Neural cell (in vitro differentiated cells): ENCODE data around the gene OSBPL5. TPM values are rescaled to one million over a fixed set of nuclear protein-coding genes. Genes with fewer than 3 reads are reported as not detected.

Experiments used
- H2AFZ ChIP-seq: fragments of 200-600, 300-800 bp; sonication (generic), shearing (Covaris generic); 2 replicates; pipeline ENCODE4 v1.6.0; 2014; ENCODE audit warnings: low read depth, mild to moderate bottlenecking, antibody characterized with exemption, low read length, moderate library complexity
- H3F3A ChIP-seq: fragments of 200-600 bp; shearing (Covaris generic); 2 replicates; pipeline ENCODE4 v1.6.1; 2016; ENCODE audit warnings: mild to moderate bottlenecking, moderate library complexity, mixed read lengths, antibody characterized with exemption, low read length; ENCODE audit not compliant: insufficient read depth, poor library complexity, severe bottlenecking
- H3K27ac ChIP-seq: fragments of 200-600, 300-800 bp; sonication (generic), shearing (Covaris generic); 2 replicates; pipeline ENCODE4 v1.5.1; 2014; ENCODE audit warnings: mild to moderate bottlenecking, low read length, moderate library complexity
- H3K27me3 ChIP-seq: fragments of 300-800, 200-600 bp; sonication (generic), shearing (Covaris generic); 2 replicates; pipeline ENCODE4 v1.6.0; 2014; ENCODE audit warnings: mild to moderate bottlenecking, low read depth, low read length, moderate library complexity; ENCODE audit not compliant: insufficient read depth
- H3K36me3 ChIP-seq: fragments of 300-800, 200-600 bp; sonication (generic), shearing (Covaris generic); 2 replicates; pipeline ENCODE4 v1.5.1; 2014; ENCODE audit warnings: mild to moderate bottlenecking, antibody characterized with exemption, low read length, moderate library complexity; ENCODE audit not compliant: insufficient read depth
- H3K4me2 ChIP-seq: fragments of 300-800, 200-600 bp; sonication (generic), shearing (Covaris generic); 2 replicates; pipeline ENCODE4 v1.6.0; 2014; ENCODE audit warnings: mild to moderate bottlenecking, low read length
- H3K4me3 ChIP-seq: fragments of 300-800, 200-600 bp; sonication (generic), shearing (Covaris generic); 2 replicates; pipeline ENCODE4 v1.5.1; 2014; ENCODE audit warnings: mild to moderate bottlenecking, low read length, moderate library complexity
- H3K79me2 ChIP-seq: fragments of 200-600 bp; shearing (Covaris generic); replicated peaks from 2 replicates; pipeline ENCODE4 v1.6.0; 2014; ENCODE audit warnings: mild to moderate bottlenecking, low read length, moderate library complexity; ENCODE audit not compliant: insufficient read depth
- H3K9ac ChIP-seq: fragments of 300-800, 200-600 bp; sonication (generic), shearing (Covaris generic); 2 replicates; pipeline ENCODE4 v1.6.1; 2016; ENCODE audit warnings: mild to moderate bottlenecking, low read length, mixed read lengths
- H3K9me2 ChIP-seq: fragments of 200-600 bp; shearing (Covaris generic); 2 replicates; pipeline ENCODE4 v1.6.1; 2016; ENCODE audit warnings: mild to moderate bottlenecking, low read length, mixed read lengths; ENCODE audit not compliant: insufficient read depth
- H3K9me3 ChIP-seq: fragments of 200-600, 300-800 bp; sonication (generic), shearing (Covaris generic); 2 replicates; pipeline ENCODE4 v1.6.1; 2016; ENCODE audit warnings: mild to moderate bottlenecking, mixed run types, low read length, moderate library complexity, mixed read lengths
- H4K20me1 ChIP-seq: fragments of 200-600 bp; shearing (Covaris generic); 2 replicates; pipeline ENCODE4 v1.6.1; 2016; ENCODE audit warnings: mild to moderate bottlenecking, mixed run types; ENCODE audit not compliant: insufficient read depth
- EP300 ChIP-seq: fragments of 450-650 bp; conservative IDR thresholded peaks from 2 replicates; pipeline ENCODE4 v1.6.1; 2014; ENCODE audit warnings: antibody characterized with exemption, mild to moderate bottlenecking, moderate library complexity; ENCODE audit not compliant: poor library complexity, severe bottlenecking
- EZH2 ChIP-seq: fragments of 200-600, 300-800 bp; shearing (Covaris generic), sonication (generic); IDR thresholded peaks from 2 replicates; pipeline ENCODE4 v1.6.1; 2014; ENCODE audit warnings: antibody characterized with exemption, low read length, borderline replicate concordance, mild to moderate bottlenecking; ENCODE audit not compliant: insufficient read depth, poor library complexity, severe bottlenecking
- MXI1 ChIP-seq: fragments of 450-650 bp; conservative IDR thresholded peaks from 2 replicates; pipeline ENCODE4 v1.6.1; 2014; ENCODE audit warnings: antibody characterized with exemption, mild to moderate bottlenecking; ENCODE audit not compliant: poor library complexity, severe bottlenecking
- POLR2AphosphoS5 ChIP-seq: IDR thresholded peaks from 2 replicates; pipeline ENCODE4 v1.6.1; 2012
- RAD21 ChIP-seq: fragments of 450-650 bp; conservative IDR thresholded peaks from 2 replicates; pipeline ENCODE4 v1.6.1; 2014; ENCODE audit warnings: antibody characterized with exemption, mild to moderate bottlenecking, moderate library complexity
- SMC3 ChIP-seq: fragments of 450-650 bp; conservative IDR thresholded peaks from 2 replicates; pipeline ENCODE4 v1.6.1; 2014; ENCODE audit warnings: antibody characterized with exemption, mild to moderate bottlenecking, moderate library complexity; ENCODE audit not compliant: poor library complexity
- TAF1 ChIP-seq: IDR thresholded peaks from 2 replicates; pipeline ENCODE4 v1.6.1; 2012; ENCODE audit warnings: low read depth
- polyA plus RNA-seq: library from polyadenylated mRNA; depleted of rRNA; stranded (reverse); fragments of >200 nt; gene quantifications from 2 replicates; pipeline ENCODE4 v1.2.3, GENCODE V29; 2014
- TF ChIP-seq, protein P1 (sequence below): IDR thresholded peaks from 2 replicates; pipeline ENCODE4 v1.6.1; 2012; ENCODE audit warnings: borderline replicate concordance
- TF ChIP-seq, protein P2 (sequence below): fragments of 450-650 bp; IDR thresholded peaks from 2 replicates; pipeline ENCODE4 v1.5.1; 2014; ENCODE audit warnings: antibody characterized with exemption, mild to moderate bottlenecking, moderate library complexity; ENCODE audit not compliant: poor library complexity, severe bottlenecking

OSBPL5 gene
- polyA plus RNA-seq, 1 donor from 2014 or later = 49.1 TPM

DNA sequence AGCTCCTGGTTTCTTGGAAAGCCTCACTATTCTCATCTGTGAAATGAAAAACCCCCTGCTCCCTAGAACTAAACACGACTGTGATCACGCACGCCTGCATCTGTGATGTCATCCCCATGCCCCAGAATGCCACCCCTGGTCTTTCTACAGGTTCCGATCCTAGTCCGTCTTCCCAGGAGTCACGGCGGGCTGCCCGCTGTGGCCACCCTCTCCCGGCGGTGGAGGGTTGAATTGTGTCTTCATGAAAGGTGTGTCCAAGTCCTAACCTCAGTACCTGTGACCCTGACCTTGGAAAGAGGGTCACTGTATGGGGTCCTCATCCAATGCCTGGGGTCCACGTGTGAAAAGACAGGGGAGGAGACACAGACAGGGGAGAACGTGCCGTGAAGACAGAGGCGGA lies 14.4 kb downstream of the OSBPL5 start:
- Histone ChIP-seq H3K9me3 (no peaks in the 10 kb centered on the region), H3K79me2 (no peaks in the 10 kb centered on the region), H4K20me1 (no peaks in the 10 kb centered on the region), H3F3A (no peaks in the 10 kb centered on the region), H3K9me2 (no peaks in the 10 kb centered on the region), H3K4me2 (no peak overlapping the region), H3K36me3 (no peaks in the 10 kb centered on the region), H3K27ac (no peak overlapping the region), H3K4me3 (no peak overlapping the region), H3K9ac (no peak overlapping the region), H3K27me3 (no peaks in the 10 kb centered on the region), H2AFZ (no peak overlapping the region)
- TF ChIP-seq, protein P1, sequence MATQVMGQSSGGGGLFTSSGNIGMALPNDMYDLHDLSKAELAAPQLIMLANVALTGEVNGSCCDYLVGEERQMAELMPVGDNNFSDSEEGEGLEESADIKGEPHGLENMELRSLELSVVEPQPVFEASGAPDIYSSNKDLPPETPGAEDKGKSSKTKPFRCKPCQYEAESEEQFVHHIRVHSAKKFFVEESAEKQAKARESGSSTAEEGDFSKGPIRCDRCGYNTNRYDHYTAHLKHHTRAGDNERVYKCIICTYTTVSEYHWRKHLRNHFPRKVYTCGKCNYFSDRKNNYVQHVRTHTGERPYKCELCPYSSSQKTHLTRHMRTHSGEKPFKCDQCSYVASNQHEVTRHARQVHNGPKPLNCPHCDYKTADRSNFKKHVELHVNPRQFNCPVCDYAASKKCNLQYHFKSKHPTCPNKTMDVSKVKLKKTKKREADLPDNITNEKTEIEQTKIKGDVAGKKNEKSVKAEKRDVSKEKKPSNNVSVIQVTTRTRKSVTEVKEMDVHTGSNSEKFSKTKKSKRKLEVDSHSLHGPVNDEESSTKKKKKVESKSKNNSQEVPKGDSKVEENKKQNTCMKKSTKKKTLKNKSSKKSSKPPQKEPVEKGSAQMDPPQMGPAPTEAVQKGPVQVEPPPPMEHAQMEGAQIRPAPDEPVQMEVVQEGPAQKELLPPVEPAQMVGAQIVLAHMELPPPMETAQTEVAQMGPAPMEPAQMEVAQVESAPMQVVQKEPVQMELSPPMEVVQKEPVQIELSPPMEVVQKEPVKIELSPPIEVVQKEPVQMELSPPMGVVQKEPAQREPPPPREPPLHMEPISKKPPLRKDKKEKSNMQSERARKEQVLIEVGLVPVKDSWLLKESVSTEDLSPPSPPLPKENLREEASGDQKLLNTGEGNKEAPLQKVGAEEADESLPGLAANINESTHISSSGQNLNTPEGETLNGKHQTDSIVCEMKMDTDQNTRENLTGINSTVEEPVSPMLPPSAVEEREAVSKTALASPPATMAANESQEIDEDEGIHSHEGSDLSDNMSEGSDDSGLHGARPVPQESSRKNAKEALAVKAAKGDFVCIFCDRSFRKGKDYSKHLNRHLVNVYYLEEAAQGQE = no peak
- TF ChIP-seq SMC3 (no peak), POLR2AphosphoS5 (no peak), EP300 (no peak), MXI1 (no peak), TAF1 (no peak), EZH2 (no peak), RAD21 (no peak)
- TF ChIP-seq, protein P2, sequence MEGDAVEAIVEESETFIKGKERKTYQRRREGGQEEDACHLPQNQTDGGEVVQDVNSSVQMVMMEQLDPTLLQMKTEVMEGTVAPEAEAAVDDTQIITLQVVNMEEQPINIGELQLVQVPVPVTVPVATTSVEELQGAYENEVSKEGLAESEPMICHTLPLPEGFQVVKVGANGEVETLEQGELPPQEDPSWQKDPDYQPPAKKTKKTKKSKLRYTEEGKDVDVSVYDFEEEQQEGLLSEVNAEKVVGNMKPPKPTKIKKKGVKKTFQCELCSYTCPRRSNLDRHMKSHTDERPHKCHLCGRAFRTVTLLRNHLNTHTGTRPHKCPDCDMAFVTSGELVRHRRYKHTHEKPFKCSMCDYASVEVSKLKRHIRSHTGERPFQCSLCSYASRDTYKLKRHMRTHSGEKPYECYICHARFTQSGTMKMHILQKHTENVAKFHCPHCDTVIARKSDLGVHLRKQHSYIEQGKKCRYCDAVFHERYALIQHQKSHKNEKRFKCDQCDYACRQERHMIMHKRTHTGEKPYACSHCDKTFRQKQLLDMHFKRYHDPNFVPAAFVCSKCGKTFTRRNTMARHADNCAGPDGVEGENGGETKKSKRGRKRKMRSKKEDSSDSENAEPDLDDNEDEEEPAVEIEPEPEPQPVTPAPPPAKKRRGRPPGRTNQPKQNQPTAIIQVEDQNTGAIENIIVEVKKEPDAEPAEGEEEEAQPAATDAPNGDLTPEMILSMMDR = no peak

DNA sequence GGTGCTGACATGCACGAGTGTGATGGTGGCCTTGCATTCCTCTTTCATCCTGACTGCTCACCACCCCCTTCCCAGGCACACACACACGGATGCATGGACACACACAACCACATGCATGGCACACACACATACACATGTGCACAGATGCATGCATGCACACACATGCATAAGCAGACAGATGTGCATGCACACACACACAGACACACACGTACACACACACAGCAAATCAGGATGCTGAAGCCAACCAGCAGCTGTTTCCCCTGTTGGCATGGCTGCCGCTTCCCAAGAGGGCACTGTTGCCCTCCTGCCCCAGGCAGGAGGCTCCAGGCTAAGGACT lies 15.3 kb downstream of the OSBPL5 start:
- no peak overlapping the region for H3K27ac ChIP-seq
- H3K4me2 ChIP-seq = no peak overlapping the region
- H3K9me3 ChIP-seq = no peaks in the 10 kb centered on the region
- H2AFZ ChIP-seq = no peak overlapping the region
- no peaks in the 10 kb centered on the region for H3K27me3 ChIP-seq
- no peaks in the 10 kb centered on the region for H3F3A ChIP-seq
- H3K79me2 ChIP-seq = no peaks in the 10 kb centered on the region
- no peaks in the 10 kb centered on the region for H3K9me2 ChIP-seq
- TF ChIP-seq EP300 = no peak
- no peak for TF ChIP-seq RAD21
- TF ChIP-seq POLR2AphosphoS5 = no peak
- TF ChIP-seq, protein P2 = no peak
- no peak for TF ChIP-seq EZH2
- TF ChIP-seq, protein P1 = no peak
- TF ChIP-seq TAF1 = no peak
- TF ChIP-seq MXI1 = no peak
- TF ChIP-seq SMC3 = no peak
- H4K20me1 ChIP-seq = no peaks in the 10 kb centered on the region
- H3K4me3 ChIP-seq = no peak overlapping the region
- no peaks in the 10 kb centered on the region for H3K36me3 ChIP-seq
- no peak overlapping the region for H3K9ac ChIP-seq
